Posterior vena cava (tissue), 2 donors: ENCODE measurements around the gene INCA1. TPM values are rescaled to one million over a fixed set of nuclear protein-coding genes. Genes with fewer than 3 reads are reported as not detected.

Source experiments
- DNase-seq: peaks from one replicate; pipeline ENCODE4 v3.0.0-alpha.2; 2020; ENCODE audit warnings: low spot score
- intact Hi-C, 2 donors: fragments of 100-400 bp; cut with DNase I; formaldehyde crosslinking; loops; one replicate each; pipeline versions ENCODE4 v1.14.1 to v1.14.2; 2022 to 2023
- microRNA-seq, 2 donors: library from miRNA; unstranded; fragments of <30 nt; microRNA quantifications; one replicate each; pipeline ENCODE4 v1.2.0, GENCODE V29; 2020 to 2021; ENCODE audit warnings: borderline microRNAs expressed in 2 of 2
- total RNA-seq, 2 donors: library from RNA; stranded (reverse); fragmentation: NEBNext Ultra II Directional; extraction: Animal tissue kit (Norgen Biotek cat#: 25700); gene quantifications; one replicate each; pipeline ENCODE4 v1.2.1, GENCODE V29; 2021
- donor health status: DM: yes; HTN: yes; CAD: no.
- donor health status: DM: yes; HTN: yes; CAD: no.

The INCA1 gene
- total RNA-seq, 2 donors from 2014 or later = 0.60 to 1.3 TPM

- intact Hi-C loops = no loop called here
- DNase-seq = no peak
These were observed 56.6 kb downstream of the INCA1 start for GRCh38 chr17:4940555-4941318.

GRCh38 chr17:4939796-4940554 lies 57.3 kb downstream of the INCA1 start, which contains the start of the genes RNF167 and SLC25A11:
TSS of gene RNF167 (plus strand) at chr17:4940268. CDS start at chr17:4940910, 642 bp downstream.
TSS of gene SLC25A11 (minus strand) at chr17:4940046. CDS start at chr17:4939910, 136 bp downstream.
- intact Hi-C loops = no loop called here
- peak; percentile 99 for DNase-seq

GRCh38 chr17:4939546-4939795 lies 57.9 kb downstream of the INCA1 start:
- intact Hi-C loops = no loop called here
- DNase-seq = no peak

- DNase-seq = no peak
- intact Hi-C loops = no loop called here
These were observed 58.4 kb downstream of the INCA1 start for GRCh38 chr17:4938688-4939545.

Small RNA genes lying within 50 kb of the gene (microRNA-seq; reads per million reads assigned to microRNA genes)
- gene MIR6864 = 0.52 to 0.97 reads per million in 2 donors
- gene MIR6865 = 0 reads per million in 2 donors

Other genes with a start within 250 kb of the INCA1 start
- not detected for gene TM4SF5, start 225.6 kb downstream of the INCA1 start, total RNA-seq
- gene VMO1, start 211.2 kb downstream of the INCA1 start, total RNA-seq = 1 to 10 TPM; 2.1 to 3.4 TPM
- gene GLTPD2, start 208.6 kb downstream of the INCA1 start, total RNA-seq = not detected
- gene PSMB6, start 201.4 kb downstream of the INCA1 start, total RNA-seq = 100 to 1,000 TPM in 1 of 2 donors, 10 to 100 TPM in 1; 87.5 to 103 TPM
- gene PLD2, start 190.4 kb downstream of the INCA1 start, total RNA-seq = 10 to 100 TPM; 22.2 to 30.3 TPM
- 10 to 100 TPM; 53.3 to 67.0 TPM for gene MINK1, start 164.2 kb downstream of the INCA1 start, total RNA-seq
- gene C17orf107, start 98.0 kb downstream of the INCA1 start, total RNA-seq = 1 to 10 TPM in 1 of 2 donors, under 1 TPM in 1; 1.00 to 1.3 TPM
- 1 to 10 TPM in 1 of 2 donors, under 1 TPM in 1; 0.57 to 1.5 TPM for gene CHRNE, start 94.4 kb downstream of the INCA1 start, total RNA-seq
- not detected for gene GP1BA, start 65.2 kb downstream of the INCA1 start, total RNA-seq
- 10 to 100 TPM; 33.0 to 43.7 TPM for gene SLC25A11, start 57.5 kb downstream of the INCA1 start, total RNA-seq
- 10 to 100 TPM; 62.7 to 77.3 TPM for gene RNF167, start 57.3 kb downstream of the INCA1 start, total RNA-seq
- 100 to 1,000 TPM; 582 to 588 TPM for gene PFN1, start 49.0 kb downstream of the INCA1 start, total RNA-seq
- 1 to 10 TPM; 3.2 to 4.3 TPM for gene ENO3, start 46.4 kb downstream of the INCA1 start, total RNA-seq
- 10 to 100 TPM; 47.0 to 50.7 TPM for gene SPAG7, start 29.7 kb downstream of the INCA1 start, total RNA-seq
- gene CAMTA2, start 9.8 kb downstream of the INCA1 start, total RNA-seq = 10 to 100 TPM; 52.0 to 72.2 TPM
- 100 to 1,000 TPM; 192 to 254 TPM for gene KIF1C, start 428 bp upstream of the INCA1 start, total RNA-seq
- under 1 TPM in 1 of 2 donors, not detected in 1; 0.14 TPM for gene SLC52A1, start 37.9 kb upstream of the INCA1 start, total RNA-seq
- 1 to 10 TPM; 4.1 to 4.6 TPM for gene ZFP3, start 80.9 kb upstream of the INCA1 start, total RNA-seq
- gene ZNF232, start 114.4 kb upstream of the INCA1 start, total RNA-seq = 1 to 10 TPM; 3.7 to 6.3 TPM
- gene USP6, start 118.5 kb upstream of the INCA1 start, total RNA-seq = under 1 TPM in 1 of 2 donors, not detected in 1; 0.19 TPM
- 1 to 10 TPM; 5.7 to 6.8 TPM for gene ZNF594, start 194.3 kb upstream of the INCA1 start, total RNA-seq
- 1 to 10 TPM; 4.5 to 7.3 TPM for gene SCIMP, start 237.3 kb upstream of the INCA1 start, total RNA-seq